Measurements from ENCODE around the gene CHST5.

DNA sequence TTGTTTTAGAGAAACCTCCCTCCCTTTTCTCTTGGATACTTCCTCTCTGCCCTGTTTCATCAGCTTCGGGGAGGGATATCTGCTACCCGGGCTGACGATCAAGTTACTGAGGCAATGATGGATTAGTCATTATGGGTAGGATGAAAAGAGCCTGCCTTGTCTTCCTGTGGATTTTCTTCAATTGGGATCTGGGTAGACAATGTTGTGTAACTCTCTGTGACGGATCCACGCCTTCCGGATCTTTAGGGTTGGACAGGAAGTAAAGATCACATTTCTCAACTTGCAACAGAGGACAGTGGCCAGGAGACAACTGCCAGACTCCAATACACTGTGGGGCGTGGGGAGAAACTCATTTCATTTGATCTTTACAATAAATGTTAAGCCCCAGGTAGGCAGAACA lies 29.3 kb downstream of the CHST5 start:
- TF ChIP-seq, protein P1, sequence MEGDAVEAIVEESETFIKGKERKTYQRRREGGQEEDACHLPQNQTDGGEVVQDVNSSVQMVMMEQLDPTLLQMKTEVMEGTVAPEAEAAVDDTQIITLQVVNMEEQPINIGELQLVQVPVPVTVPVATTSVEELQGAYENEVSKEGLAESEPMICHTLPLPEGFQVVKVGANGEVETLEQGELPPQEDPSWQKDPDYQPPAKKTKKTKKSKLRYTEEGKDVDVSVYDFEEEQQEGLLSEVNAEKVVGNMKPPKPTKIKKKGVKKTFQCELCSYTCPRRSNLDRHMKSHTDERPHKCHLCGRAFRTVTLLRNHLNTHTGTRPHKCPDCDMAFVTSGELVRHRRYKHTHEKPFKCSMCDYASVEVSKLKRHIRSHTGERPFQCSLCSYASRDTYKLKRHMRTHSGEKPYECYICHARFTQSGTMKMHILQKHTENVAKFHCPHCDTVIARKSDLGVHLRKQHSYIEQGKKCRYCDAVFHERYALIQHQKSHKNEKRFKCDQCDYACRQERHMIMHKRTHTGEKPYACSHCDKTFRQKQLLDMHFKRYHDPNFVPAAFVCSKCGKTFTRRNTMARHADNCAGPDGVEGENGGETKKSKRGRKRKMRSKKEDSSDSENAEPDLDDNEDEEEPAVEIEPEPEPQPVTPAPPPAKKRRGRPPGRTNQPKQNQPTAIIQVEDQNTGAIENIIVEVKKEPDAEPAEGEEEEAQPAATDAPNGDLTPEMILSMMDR (conservative IDR thresholded peaks at IDR 0.05): no peak
- no peak for TF ChIP-seq EZH2 (IDR thresholded peaks at IDR 0.05; ENCODE audit: low read depth)
